Measurements from ENCODE around the gene GIGYF2.

Gene GIGYF2

GRCh38 chr2:232776435-232776834, 79.3 kb downstream of the GIGYF2 start, which contains the start of gene KCNJ13:
TSS of gene KCNJ13 (minus strand) at chr2:232776565. CDS start at chr2:232771362, 5,203 bp downstream.
- no peak for TF ChIP-seq CTCF (IDR thresholded peaks at IDR 0.05; ENCODE audit: extremely low read depth, missing control alignments)
- DNase-seq (ENCODE audit: low spot score) = no peak

GRCh38 chr2:232777276-232777675, 80.1 kb downstream of the GIGYF2 start:
- TF ChIP-seq CTCF (IDR thresholded peaks at IDR 0.05; ENCODE audit: extremely low read depth, missing control alignments) = no peak
- DNase-seq (ENCODE audit: low spot score) = no peak

- TF ChIP-seq CTCF (IDR thresholded peaks at IDR 0.05; ENCODE audit: extremely low read depth, missing control alignments) = no peak
- DNase-seq (ENCODE audit: low spot score) = no peak
Measured at GRCh38 chr2:232779465-232779864, 82.3 kb downstream of the GIGYF2 start.

GRCh38 chr2:232779934-232780333, 82.8 kb downstream of the GIGYF2 start:
- no peak for DNase-seq (ENCODE audit: low spot score)

GRCh38 chr2:232781765-232782164, 84.6 kb downstream of the GIGYF2 start:
- no peak for TF ChIP-seq CTCF (IDR thresholded peaks at IDR 0.05; ENCODE audit: extremely low read depth, missing control alignments)
- DNase-seq (ENCODE audit: low spot score) = peak; percentile 56

More at GRCh38 chr2:232779934-232780333, 82.8 kb downstream of the GIGYF2 start:
- TF ChIP-seq CTCF (IDR thresholded peaks at IDR 0.05; ENCODE audit: extremely low read depth, missing control alignments) = no peak

GRCh38 chr2:232783278-232783677, 86.1 kb downstream of the GIGYF2 start:
- no peak for DNase-seq (ENCODE audit: low spot score)
- TF ChIP-seq CTCF (IDR thresholded peaks at IDR 0.05; ENCODE audit: extremely low read depth, missing control alignments) = no peak

GRCh38 chr2:232787806-232788205, 90.7 kb downstream of the GIGYF2 start:
- DNase-seq (ENCODE audit: low spot score) = no peak
- no peak for TF ChIP-seq CTCF (IDR thresholded peaks at IDR 0.05; ENCODE audit: extremely low read depth, missing control alignments)
